Ramos (cell line): ENCODE measurements around the gene SASS6.
"Not testable (repeated sequence)": the region's sequence is repeated elsewhere in the genome, so short reads cannot be mapped to it uniquely, and the experiment has no call there.

Experiments
- in situ Hi-C: fragments of 300-500 bp; cut with MboI; formaldehyde crosslinking; loops from one replicate; pipeline ENCODE4 v1.14.3; 2022; ENCODE audit warnings: low sequenced_read_pairs; ENCODE audit not compliant: unreplicated experiment

The SASS6 gene

GRCh38 chr1:100051893-100052292 lies 80.8 kb downstream of the SASS6 start:
- in situ Hi-C loops: no loop called here

GRCh38 chr1:100051401-100051800 lies 81.3 kb downstream of the SASS6 start:
- in situ Hi-C loops: no loop called here

GRCh38 chr1:100050139-100050538 lies 82.6 kb downstream of the SASS6 start:
- in situ Hi-C loops: no loop called here

- in situ Hi-C loops: not testable (repeated sequence)
Observed at GRCh38 chr1:100047235-100047708, 85.5 kb downstream of the SASS6 start.

- in situ Hi-C loops: no loop called here
Observed at GRCh38 chr1:100045206-100045605, 87.5 kb downstream of the SASS6 start.

- in situ Hi-C loops: no loop called here
Observed at GRCh38 chr1:100039591-100039990, 93.1 kb downstream of the SASS6 start.

- in situ Hi-C loops: no loop called here
Observed at GRCh38 chr1:100038660-100039287, 94.0 kb downstream of the SASS6 start.

GRCh38 chr1:100037927-100038659 lies 94.6 kb downstream of the SASS6 start:
- in situ Hi-C loops: no loop called here

GRCh38 chr1:100037656-100037926 lies 95.1 kb downstream of the SASS6 start:
- in situ Hi-C loops: no loop called here

GRCh38 chr1:100036718-100037655 lies 95.7 kb downstream of the SASS6 start:
- in situ Hi-C loops: no loop called here

GRCh38 chr1:100035214-100035613 lies 97.5 kb downstream of the SASS6 start:
- in situ Hi-C loops: no loop called here

GRCh38 chr1:100034470-100034869 lies 98.3 kb downstream of the SASS6 start:
- in situ Hi-C loops: no loop called here
